Measurements from ENCODE around the gene MUC21. TPM values are rescaled to one million over a fixed set of nuclear protein-coding genes. Genes with fewer than 3 reads are reported as not detected.

The MUC21 gene
- total RNA-seq: 0.78 TPM in 1 of 2 replicates, not detected in the other

DNA sequence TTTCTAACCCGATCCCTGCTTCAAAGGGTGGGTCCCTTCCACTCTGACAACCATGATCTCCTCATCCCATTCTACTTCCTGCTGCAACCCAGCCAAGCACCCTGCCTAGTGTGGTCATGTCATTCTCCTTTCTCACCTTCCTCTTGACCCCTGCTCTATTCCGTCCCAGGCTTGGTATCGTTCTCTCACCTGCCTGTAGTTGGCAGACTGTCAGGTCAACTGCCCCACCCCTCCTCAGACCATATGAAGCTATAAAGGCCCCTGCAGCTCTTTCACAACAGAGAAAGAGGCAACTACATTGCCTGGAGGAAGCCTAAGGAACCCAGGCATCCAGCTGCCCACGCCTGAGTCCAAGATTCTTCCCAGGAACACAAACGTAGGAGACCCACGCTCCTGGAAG lies at the start of gene MUC21:
TSS of gene MUC21 (plus strand) at position 280 of the 400 bp plus-strand sequence. CDS start 241 bp downstream, outside the sequence.

GRCh38 chr6:30940361-30940986 lies 43.0 kb upstream of the MUC21 start, which contains the start of gene MUCL3:
Gene MUCL3, plus strand, starts transcription at chr6:30940973. Its CDS starts 27 bp downstream, at chr6:30941000.

GRCh38 chr6:31010393-31011060 lies 27.0 kb downstream of the MUC21 start, which contains the start of gene MUC22:
Gene MUC22, plus strand, starts transcription at chr6:31010474. Its CDS starts 233 bp downstream, at chr6:31010707.

Other genes starting within 250 kb of the MUC21 start
- gene FLOT1, start 241.0 kb upstream of the MUC21 start, total RNA-seq: 23.2 and 75.0 TPM in 2 replicates
- gene IER3, start 239.2 kb upstream of the MUC21 start, total RNA-seq: 110 and 273 TPM in 2 replicates
- 101 and 486 TPM in 2 replicates for gene DDR1, start 99.2 kb upstream of the MUC21 start, total RNA-seq
- gene GTF2H4, start 75.5 kb upstream of the MUC21 start, total RNA-seq: 6.5 and 15.9 TPM in 2 replicates
- 20.9 and 25.3 TPM in 2 replicates for gene VARS2, start 69.5 kb upstream of the MUC21 start, total RNA-seq
- not detected in 2 replicates for gene SFTA2, start 51.5 kb upstream of the MUC21 start, total RNA-seq
- not detected in 2 replicates for gene MUCL3, start 42.7 kb upstream of the MUC21 start, total RNA-seq
- under 0.01 TPM in 1 of 2 replicates, not detected in the other for gene MUC22, start 26.8 kb downstream of the MUC21 start, total RNA-seq
- 0.34 TPM in 1 of 2 replicates, not detected in the other for gene C6orf15, start 128.9 kb downstream of the MUC21 start, total RNA-seq
- gene PSORS1C1, start 131.1 kb downstream of the MUC21 start, total RNA-seq: 1.7 and 6.0 TPM in 2 replicates
- gene CDSN, start 136.7 kb downstream of the MUC21 start, total RNA-seq: under 0.01 and 10.9 TPM in 2 replicates
- not detected in 2 replicates for gene PSORS1C2, start 155.3 kb downstream of the MUC21 start, total RNA-seq
- 12.5 and 15.0 TPM in 2 replicates for gene CCHCR1, start 174.1 kb downstream of the MUC21 start, total RNA-seq
- gene TCF19, start 174.9 kb downstream of the MUC21 start, total RNA-seq: 1.7 and 2.1 TPM in 2 replicates
- 0.50 and 0.68 TPM in 2 replicates for gene POU5F1, start 187.0 kb downstream of the MUC21 start, total RNA-seq